GM10266 (cell line): ENCODE data around the gene KIF26B.

Experiments used
- DNase-seq: peaks from one replicate; pipeline ENCODE4 v3.0.0; 2012; ENCODE audit errors: extremely low spot score
- TF ChIP-seq, protein P1 (sequence below): IDR thresholded peaks from 2 replicates; pipeline ENCODE4 v1.5.1; 2012; ENCODE audit warnings: mild to moderate bottlenecking, low read depth; ENCODE audit not compliant: control insufficient read depth, insufficient read depth; ENCODE audit errors: missing control alignments

Gene KIF26B

GRCh38 chr1:245477941-245478340 is 323.2 kb downstream of the KIF26B start:
- TF ChIP-seq, protein P1, sequence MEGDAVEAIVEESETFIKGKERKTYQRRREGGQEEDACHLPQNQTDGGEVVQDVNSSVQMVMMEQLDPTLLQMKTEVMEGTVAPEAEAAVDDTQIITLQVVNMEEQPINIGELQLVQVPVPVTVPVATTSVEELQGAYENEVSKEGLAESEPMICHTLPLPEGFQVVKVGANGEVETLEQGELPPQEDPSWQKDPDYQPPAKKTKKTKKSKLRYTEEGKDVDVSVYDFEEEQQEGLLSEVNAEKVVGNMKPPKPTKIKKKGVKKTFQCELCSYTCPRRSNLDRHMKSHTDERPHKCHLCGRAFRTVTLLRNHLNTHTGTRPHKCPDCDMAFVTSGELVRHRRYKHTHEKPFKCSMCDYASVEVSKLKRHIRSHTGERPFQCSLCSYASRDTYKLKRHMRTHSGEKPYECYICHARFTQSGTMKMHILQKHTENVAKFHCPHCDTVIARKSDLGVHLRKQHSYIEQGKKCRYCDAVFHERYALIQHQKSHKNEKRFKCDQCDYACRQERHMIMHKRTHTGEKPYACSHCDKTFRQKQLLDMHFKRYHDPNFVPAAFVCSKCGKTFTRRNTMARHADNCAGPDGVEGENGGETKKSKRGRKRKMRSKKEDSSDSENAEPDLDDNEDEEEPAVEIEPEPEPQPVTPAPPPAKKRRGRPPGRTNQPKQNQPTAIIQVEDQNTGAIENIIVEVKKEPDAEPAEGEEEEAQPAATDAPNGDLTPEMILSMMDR, result no peak
- DNase-seq, result no peak

DNA sequence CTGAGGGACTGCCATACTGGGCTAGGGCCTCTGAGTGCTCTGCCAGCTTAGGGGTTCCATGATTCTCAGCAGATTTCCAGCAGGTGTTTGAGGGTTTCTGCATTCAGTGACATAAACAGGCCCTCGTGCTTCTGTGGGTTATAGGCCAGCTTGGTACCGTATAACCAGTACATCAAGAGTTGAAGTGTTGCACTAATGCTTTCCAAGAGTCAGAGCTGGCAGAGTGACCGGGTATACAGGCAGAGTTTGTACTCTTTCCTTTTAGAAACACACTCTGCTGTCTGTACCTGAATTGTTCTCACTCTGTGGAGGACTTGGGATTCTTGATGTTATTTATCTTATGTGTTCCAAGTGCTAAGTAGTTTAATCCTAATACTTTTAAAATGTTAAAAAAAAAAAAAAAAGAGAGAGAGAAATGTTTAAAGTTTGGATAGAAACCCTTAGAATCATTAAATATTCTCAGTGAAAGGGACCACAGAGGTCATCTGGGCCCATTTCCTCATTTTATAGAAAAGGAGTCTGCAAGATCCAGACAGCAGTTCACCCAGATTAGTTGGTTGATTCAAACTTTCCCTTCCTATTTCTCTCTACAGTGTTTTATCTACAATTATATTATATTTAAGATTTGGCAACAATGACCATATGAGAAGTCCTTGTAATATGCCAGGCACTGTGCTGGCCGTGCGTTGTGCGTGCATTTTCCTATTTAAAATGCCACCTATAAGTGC is 325.8 kb downstream of the KIF26B start:
- no peak for DNase-seq
- TF ChIP-seq, protein P1, result no peak

- no peak for DNase-seq
- TF ChIP-seq, protein P1, result no peak
Observed at GRCh38 chr1:245481261-245481660, 326.5 kb downstream of the KIF26B start.

- TF ChIP-seq, protein P1, result no peak
- no peak for DNase-seq
Observed at GRCh38 chr1:245483247-245483646, 328.5 kb downstream of the KIF26B start.

GRCh38 chr1:245484176-245484575 is 329.4 kb downstream of the KIF26B start:
- DNase-seq, result no peak
- TF ChIP-seq, protein P1, result no peak

GRCh38 chr1:245485996-245486395 is 331.2 kb downstream of the KIF26B start:
- TF ChIP-seq, protein P1, result no peak
- no peak for DNase-seq

DNA sequence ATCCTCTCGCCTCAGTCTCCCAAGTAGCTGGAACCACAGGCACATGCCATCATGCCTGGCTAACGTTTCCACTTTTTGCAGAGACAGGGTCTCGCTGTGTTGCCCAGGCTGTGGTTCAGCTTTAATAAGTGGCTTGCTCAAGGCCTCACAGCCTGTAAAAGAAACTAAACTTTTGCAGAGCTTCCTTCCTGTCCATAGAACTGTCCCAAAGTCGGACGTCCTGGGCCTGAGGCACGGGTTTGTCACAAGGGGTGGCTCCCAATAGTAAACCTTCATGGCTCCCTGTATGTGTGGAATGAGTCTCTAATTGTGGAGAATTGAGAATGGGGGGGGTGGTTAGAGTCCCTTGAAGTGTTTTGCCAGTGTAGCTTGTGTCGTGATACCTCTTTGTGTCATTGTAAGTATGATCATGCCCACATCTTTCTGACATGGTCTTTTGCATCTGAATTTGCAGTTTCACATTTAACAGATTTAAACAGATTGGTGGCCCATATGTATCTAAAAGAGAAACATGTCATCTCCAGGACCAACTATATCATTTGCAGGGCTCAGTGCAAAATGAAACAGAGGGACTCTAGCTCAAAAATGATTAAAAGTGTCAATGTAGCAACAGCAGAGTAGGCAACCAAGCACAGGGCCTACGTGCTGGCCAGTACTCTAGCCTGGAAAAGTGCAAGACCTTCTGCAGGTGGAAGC is 332.1 kb downstream of the KIF26B start:
- TF ChIP-seq, protein P1, result no peak
- no peak for DNase-seq
